SK-N-SH (cell line): Measurements from ENCODE around the gene CAMSAP1.

Source experiments
- EP300 ChIP-seq, 2 experiments: IDR thresholded peaks; 2 replicates each; pipeline versions ENCODE4 v1.4.0 to v1.6.1; 2012; ENCODE audit warnings: borderline replicate concordance in 1 of 2, low read depth in 1 of 2, low read length in 1 of 2
- GATA2 ChIP-seq: sonication (generic); formaldehyde crosslinking; IDR thresholded peaks from 2 replicates; pipeline ENCODE4 v1.5.0; 2020; ENCODE audit warnings: mild to moderate bottlenecking, missing genetic modification reagents
- POLR2AphosphoS5 ChIP-seq: IDR thresholded peaks from 2 replicates; pipeline ENCODE4 v1.6.1; 2012; ENCODE audit warnings: low read depth, low read length
- SIN3A ChIP-seq: IDR thresholded peaks from 2 replicates; pipeline ENCODE4 v1.6.1; 2012; ENCODE audit warnings: low read depth, mild to moderate bottlenecking, low read length, moderate library complexity, borderline replicate concordance
- TF ChIP-seq, protein P1 (sequence below): fragments of 200-600 bp; sonication (generic); IDR thresholded peaks from 2 replicates; pipeline ENCODE4 v1.6.1; 2017; ENCODE audit warnings: antibody characterized with exemption, mild to moderate bottlenecking, moderate library complexity
- TF ChIP-seq, protein P2 (sequence below): IDR thresholded peaks from 2 replicates; pipeline ENCODE4; 2012

- TF ChIP-seq GATA2 (CRISPR knock-in tag), result no peak
- TF ChIP-seq POLR2AphosphoS5, result no peak
- TF ChIP-seq, protein P1, sequence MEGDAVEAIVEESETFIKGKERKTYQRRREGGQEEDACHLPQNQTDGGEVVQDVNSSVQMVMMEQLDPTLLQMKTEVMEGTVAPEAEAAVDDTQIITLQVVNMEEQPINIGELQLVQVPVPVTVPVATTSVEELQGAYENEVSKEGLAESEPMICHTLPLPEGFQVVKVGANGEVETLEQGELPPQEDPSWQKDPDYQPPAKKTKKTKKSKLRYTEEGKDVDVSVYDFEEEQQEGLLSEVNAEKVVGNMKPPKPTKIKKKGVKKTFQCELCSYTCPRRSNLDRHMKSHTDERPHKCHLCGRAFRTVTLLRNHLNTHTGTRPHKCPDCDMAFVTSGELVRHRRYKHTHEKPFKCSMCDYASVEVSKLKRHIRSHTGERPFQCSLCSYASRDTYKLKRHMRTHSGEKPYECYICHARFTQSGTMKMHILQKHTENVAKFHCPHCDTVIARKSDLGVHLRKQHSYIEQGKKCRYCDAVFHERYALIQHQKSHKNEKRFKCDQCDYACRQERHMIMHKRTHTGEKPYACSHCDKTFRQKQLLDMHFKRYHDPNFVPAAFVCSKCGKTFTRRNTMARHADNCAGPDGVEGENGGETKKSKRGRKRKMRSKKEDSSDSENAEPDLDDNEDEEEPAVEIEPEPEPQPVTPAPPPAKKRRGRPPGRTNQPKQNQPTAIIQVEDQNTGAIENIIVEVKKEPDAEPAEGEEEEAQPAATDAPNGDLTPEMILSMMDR, result no peak
- no peak for TF ChIP-seq EP300 (IDR thresholded peaks at IDR 0.05; ENCODE audit: borderline replicate concordance in 1 of 2, low read depth in 1 of 2, low read length in 1 of 2)
- no peak for TF ChIP-seq SIN3A
- TF ChIP-seq, protein P2, sequence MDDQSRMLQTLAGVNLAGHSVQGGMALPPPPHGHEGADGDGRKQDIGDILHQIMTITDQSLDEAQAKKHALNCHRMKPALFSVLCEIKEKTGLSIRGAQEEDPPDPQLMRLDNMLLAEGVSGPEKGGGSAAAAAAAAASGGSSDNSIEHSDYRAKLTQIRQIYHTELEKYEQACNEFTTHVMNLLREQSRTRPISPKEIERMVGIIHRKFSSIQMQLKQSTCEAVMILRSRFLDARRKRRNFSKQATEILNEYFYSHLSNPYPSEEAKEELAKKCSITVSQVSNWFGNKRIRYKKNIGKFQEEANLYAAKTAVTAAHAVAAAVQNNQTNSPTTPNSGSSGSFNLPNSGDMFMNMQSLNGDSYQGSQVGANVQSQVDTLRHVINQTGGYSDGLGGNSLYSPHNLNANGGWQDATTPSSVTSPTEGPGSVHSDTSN, result no peak
These were observed 110.4 kb downstream of the CAMSAP1 start for GRCh38 chr9:135796784-135797485.
